Liver (tissue), 9 donors: ENCODE data around the gene CMC1. TPM values are rescaled to one million over a fixed set of nuclear protein-coding genes. Genes with fewer than 3 reads are reported as not detected.

ENCODE experiments used
- DNase-seq: peaks from one replicate; pipeline ENCODE4 v3.0.0-alpha.2; 2017; ENCODE audit warnings: low spot score
- H3K27ac ChIP-seq, 2 donors: one replicate each; pipeline ENCODE4 v1.7.0; 2013; ENCODE audit warnings: inconsistent platforms in 2 of 2, low read length in 2 of 2, control low read depth in 1 of 2, low read depth in 1 of 2, mild to moderate bottlenecking in 1 of 2
- H3K27me3 ChIP-seq, 4 donors: one replicate each; pipeline versions ENCODE4 v1.6.1 to v1.7.0; 2013; ENCODE audit warnings: low read length in 3 of 4, inconsistent platforms in 1 of 4, mild to moderate bottlenecking in 1 of 4, moderate library complexity in 1 of 4; ENCODE audit not compliant: control insufficient read depth in 4 of 4, insufficient read depth in 4 of 4
- H3K36me3 ChIP-seq, 4 donors: one replicate each; pipeline versions ENCODE4 v1.6.1 to v1.7.0; 2013; ENCODE audit warnings: low read length in 3 of 4, mild to moderate bottlenecking in 3 of 4, low read depth in 1 of 4, moderate library complexity in 1 of 4; ENCODE audit not compliant: control insufficient read depth in 4 of 4, insufficient read depth in 3 of 4
- H3K4me1 ChIP-seq, 4 donors: one replicate each; pipeline versions ENCODE4 v1.6.1 to v1.7.0; 2013; ENCODE audit warnings: low read length in 3 of 4, mild to moderate bottlenecking in 3 of 4, moderate library complexity in 1 of 4; ENCODE audit not compliant: control insufficient read depth in 4 of 4, insufficient read depth in 4 of 4
- H3K4me3 ChIP-seq, 3 donors: one replicate each; pipeline versions ENCODE4 v1.6.1 to v1.7.0; 2013; ENCODE audit warnings: low read length in 3 of 3, control low read depth in 1 of 3, low read depth in 1 of 3, mild to moderate bottlenecking in 1 of 3
- H3K9ac ChIP-seq, 2 donors: one replicate each; pipeline ENCODE4 v1.7.0; 2013; ENCODE audit warnings: low read length in 2 of 2, mild to moderate bottlenecking in 2 of 2, moderate library complexity in 2 of 2, control low read depth in 1 of 2, low read depth in 1 of 2
- H3K9me3 ChIP-seq, 4 donors: one replicate each; pipeline versions ENCODE4 v1.6.1 to v1.7.0; 2013; ENCODE audit warnings: low read length in 3 of 4; ENCODE audit not compliant: control insufficient read depth in 4 of 4
- ATF3 ChIP-seq: IDR thresholded peaks from 2 replicates; pipeline ENCODE4 v1.6.1; 2016; ENCODE audit warnings: antibody characterized with exemption
- EGR1 ChIP-seq, 2 donors: IDR thresholded peaks; 2 replicates each; pipeline ENCODE4 v1.6.1; 2016 to 2018; ENCODE audit warnings: antibody characterized with exemption in 2 of 2, low read depth in 2 of 2
- FOXA1 ChIP-seq: IDR thresholded peaks from 2 replicates; pipeline ENCODE4 v1.6.1; 2016; ENCODE audit warnings: antibody characterized with exemption
- FOXA2 ChIP-seq: IDR thresholded peaks from 2 replicates; pipeline ENCODE4 v1.6.1; 2016; ENCODE audit warnings: antibody characterized with exemption
- GABPA ChIP-seq, 2 donors: IDR thresholded peaks in 1 of 2; conservative IDR thresholded peaks in 1 of 2; 2 replicates each; pipeline ENCODE4 v1.6.1; 2016; ENCODE audit warnings: antibody characterized with exemption in 2 of 2, mild to moderate bottlenecking in 1 of 2, moderate library complexity in 1 of 2
- HNF4A ChIP-seq, 2 donors: conservative IDR thresholded peaks; 2 replicates each; pipeline ENCODE4 v1.6.1; 2016; ENCODE audit warnings: antibody characterized with exemption in 2 of 2, mild to moderate bottlenecking in 2 of 2
- HNF4G ChIP-seq: IDR thresholded peaks from 2 replicates; pipeline ENCODE4 v1.6.1; 2016; ENCODE audit warnings: antibody characterized with exemption
- JUND ChIP-seq, 2 donors: IDR thresholded peaks; 2 replicates each; pipeline ENCODE4 v1.6.1; 2016; ENCODE audit warnings: antibody characterized with exemption in 2 of 2
- MAX ChIP-seq: IDR thresholded peaks from 2 replicates; pipeline ENCODE4 v1.6.1; 2016; ENCODE audit warnings: antibody characterized with exemption
- NR2F2 ChIP-seq: IDR thresholded peaks from 2 replicates; pipeline ENCODE4 v1.6.1; 2016; ENCODE audit warnings: antibody characterized with exemption
- RAD21 ChIP-seq, 2 donors: IDR thresholded peaks; 2 replicates each; pipeline ENCODE4 v1.6.1; 2016; ENCODE audit warnings: antibody characterized with exemption in 2 of 2, mild to moderate bottlenecking in 2 of 2
- REST ChIP-seq: IDR thresholded peaks from 2 replicates; pipeline ENCODE4 v1.6.1; 2016; ENCODE audit warnings: antibody characterized with exemption, mild to moderate bottlenecking
- RXRA ChIP-seq, 2 donors: IDR thresholded peaks; 2 replicates each; pipeline ENCODE4 v1.6.1; 2017 to 2018; ENCODE audit warnings: antibody characterized with exemption in 2 of 2, mild to moderate bottlenecking in 1 of 2
- SP1 ChIP-seq: IDR thresholded peaks from 2 replicates; pipeline ENCODE4 v1.6.1; 2018; ENCODE audit warnings: antibody characterized with exemption, mild to moderate bottlenecking
- TAF1 ChIP-seq: conservative IDR thresholded peaks from 2 replicates; pipeline ENCODE4 v1.6.1; 2016; ENCODE audit warnings: antibody characterized with exemption, mild to moderate bottlenecking
- YY1 ChIP-seq: IDR thresholded peaks from 2 replicates; pipeline ENCODE4 v1.6.1; 2016; ENCODE audit warnings: antibody characterized with exemption, mild to moderate bottlenecking
- ZBTB33 ChIP-seq: IDR thresholded peaks from 2 replicates; pipeline ENCODE4 v1.6.1; 2016; ENCODE audit warnings: antibody characterized with exemption
- WGBS: extraction: QIAGEN DNeasy Blood & Tissue Kit; methylation state at CpG from one replicate; pipeline ENCODE4 v1.1.7; 2013; 5-methylcytosine and 5-hydroxymethylcytosine counted together
- polyA plus RNA-seq, 2 donors: library from polyadenylated mRNA; stranded (reverse) in 1 of 2; unstranded in 1 of 2; fragments of 200-250 nt in 1 of 2; fragments of >200 nt in 1 of 2; fragmentation: Nextera tagmentation in 1 of 2; extraction: Ambion mirVana in 1 of 2; gene quantifications; one replicate each; pipeline versions ENCODE4 v1.2.1 to v1.2.3, GENCODE V29; 2013 to 2015
- total RNA-seq, 2 donors: library from RNA; depleted of rRNA; stranded (reverse); fragments of >200 nt; gene quantifications; one replicate each; pipeline ENCODE4 v1.2.3, GENCODE V29; 2014
- TF ChIP-seq, protein P1 (sequence below): fragments of 150-350 bp; IDR thresholded peaks from 2 replicates; pipeline ENCODE4 v1.5.1; 2017; ENCODE audit warnings: improper control_type of control experiment, low read depth, low read length; ENCODE audit not compliant: missing input control
- donor health status: healthy.
- donor health status: healthy.
- donor health status: healthy.
- donor health status: healthy.
- donor health status: healthy.

Gene CMC1
- total RNA-seq: 1 to 10 TPM; 4.2 TPM
- 10 to 100 TPM; 26.9 to 58.4 TPM for polyA plus RNA-seq

DNA sequence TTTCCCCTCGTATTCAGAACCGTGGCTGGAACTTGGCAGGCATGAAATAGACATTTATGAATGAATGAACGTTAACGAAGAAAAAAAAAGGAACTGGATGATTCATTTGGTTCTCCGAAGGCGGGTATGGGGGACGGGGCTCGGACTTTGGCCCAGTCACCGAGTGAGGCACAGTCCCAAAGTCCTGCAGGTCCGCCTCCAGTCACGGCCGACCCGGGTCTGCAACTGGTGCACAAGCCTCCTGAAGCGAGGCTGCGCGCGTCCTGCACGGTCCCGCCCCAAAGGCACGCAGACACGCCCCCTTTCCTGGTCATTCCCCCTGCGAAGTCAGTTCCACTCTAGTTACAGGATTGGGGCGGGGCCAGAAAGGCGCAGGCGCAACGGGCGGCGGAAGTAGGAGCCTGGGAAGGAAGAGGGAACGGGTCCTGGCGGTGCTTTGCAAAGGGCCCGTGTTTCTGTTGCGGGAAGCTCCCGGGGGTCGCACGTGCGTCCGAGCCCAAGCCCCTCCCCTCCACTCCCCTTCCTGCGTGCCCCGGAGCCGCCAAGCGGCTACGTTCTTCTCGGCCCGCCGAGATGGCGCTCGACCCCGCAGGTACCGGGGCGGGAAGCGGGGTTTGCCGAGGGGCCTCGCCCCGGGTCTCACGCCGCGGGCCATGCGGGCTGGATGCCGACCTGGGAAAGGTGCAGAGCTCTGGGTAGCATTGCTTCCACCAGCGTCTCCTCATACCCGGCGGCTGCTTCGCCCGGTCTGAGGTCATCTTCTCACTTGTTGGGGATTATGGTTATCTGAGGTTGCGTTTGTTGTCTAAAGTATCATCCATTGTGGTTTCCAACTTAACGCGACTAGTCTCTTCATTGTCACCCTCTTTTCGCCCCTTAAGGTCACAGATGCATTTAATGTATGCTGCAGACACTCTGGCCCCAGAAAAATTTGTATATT, at the start of gene CMC1:
CMC1 (plus strand) TSS at position 399 of the 940 bp plus-strand sequence; CDS start at position 574, 175 bp downstream.
- Histone ChIP-seq H3K9ac (peak within 1 kb of the TSS; percentile 74 to 93), H3K27me3 (no peaks in the 10 kb centered on the region), H3K36me3 (no peaks in the 10 kb centered on the region), H3K9me3 (no peaks in the 10 kb centered on the region), H3K4me3 (peak within 1 kb of the TSS; percentile 85 to 94 (median 90)), H3K27ac (peak within 1 kb of the TSS; percentile 76 to 89), H3K4me1 (peaks cover 0 to 20% (median 10%) of the 10 kb centered on the region in 4 donors)
- DNase-seq: peak; percentile 96
- TF ChIP-seq FOXA1 (no peak), REST (peak; percentile 94), HNF4A (conservative IDR thresholded peaks at IDR 0.05) (peak; percentile 99 to 100), JUND (IDR thresholded peaks at IDR 0.05) (peak; percentile 88 to 91), YY1 (peak; percentile 88), RXRA (IDR thresholded peaks at IDR 0.05) (peak; percentile 84 to 85), GABPA (IDR thresholded peaks at IDR 0.05 in 1 of 2, conservative IDR thresholded peaks at IDR 0.05 in 1 of 2) (peak in 1 of 2 donors; percentile 85), EGR1 (IDR thresholded peaks at IDR 0.05; ENCODE audit: low read depth in 2 of 2) (peak in 1 of 2 donors; percentile 54), TAF1 (peak; percentile 95), RAD21 (IDR thresholded peaks at IDR 0.05) (peak; percentile 48 to 63), SP1 (peak; percentile 95), ATF3 (peak; percentile 82), NR2F2 (peak; percentile 36), HNF4G (peak; percentile 99), ZBTB33 (peak; percentile 84), FOXA2 (peak; percentile 45), MAX (peak; percentile 95)
- TF ChIP-seq, protein P1, sequence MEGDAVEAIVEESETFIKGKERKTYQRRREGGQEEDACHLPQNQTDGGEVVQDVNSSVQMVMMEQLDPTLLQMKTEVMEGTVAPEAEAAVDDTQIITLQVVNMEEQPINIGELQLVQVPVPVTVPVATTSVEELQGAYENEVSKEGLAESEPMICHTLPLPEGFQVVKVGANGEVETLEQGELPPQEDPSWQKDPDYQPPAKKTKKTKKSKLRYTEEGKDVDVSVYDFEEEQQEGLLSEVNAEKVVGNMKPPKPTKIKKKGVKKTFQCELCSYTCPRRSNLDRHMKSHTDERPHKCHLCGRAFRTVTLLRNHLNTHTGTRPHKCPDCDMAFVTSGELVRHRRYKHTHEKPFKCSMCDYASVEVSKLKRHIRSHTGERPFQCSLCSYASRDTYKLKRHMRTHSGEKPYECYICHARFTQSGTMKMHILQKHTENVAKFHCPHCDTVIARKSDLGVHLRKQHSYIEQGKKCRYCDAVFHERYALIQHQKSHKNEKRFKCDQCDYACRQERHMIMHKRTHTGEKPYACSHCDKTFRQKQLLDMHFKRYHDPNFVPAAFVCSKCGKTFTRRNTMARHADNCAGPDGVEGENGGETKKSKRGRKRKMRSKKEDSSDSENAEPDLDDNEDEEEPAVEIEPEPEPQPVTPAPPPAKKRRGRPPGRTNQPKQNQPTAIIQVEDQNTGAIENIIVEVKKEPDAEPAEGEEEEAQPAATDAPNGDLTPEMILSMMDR: no peak
- under 1% methylated on average over 68 of the region's 68 CpGs for WGBS
